Uterus (tissue), 2 donors: ENCODE data around the gene CCDC148.

Experiments
- CTCF ChIP-seq, 4 experiments: fragments of 200-600 bp in 2 of 4; fragments of 450-650 bp in 2 of 4; sonication (generic) in 2 of 4; IDR thresholded peaks; one replicate each; pipeline ENCODE4 v1.5.1; 2016 to 2019; ENCODE audit warnings: antibody characterized with exemption in 4 of 4, mild to moderate bottlenecking in 2 of 4, moderate library complexity in 1 of 4
- POLR2A ChIP-seq, 2 donors: fragments of 450-650 bp; IDR thresholded peaks; one replicate each; pipeline ENCODE4 v1.6.1; 2016; ENCODE audit warnings: antibody characterized with exemption in 2 of 2, mild to moderate bottlenecking in 1 of 2, moderate library complexity in 1 of 2

GRCh38 chr2:158459161-158460003, 2.8 kb upstream of the CCDC148 start:
- TF ChIP-seq POLR2A (IDR thresholded peaks at IDR 0.05) (no peak), CTCF (IDR thresholded peaks at IDR 0.05) (no peak)
